GM18907 (cell line): ENCODE data around the gene BCL11B.
"Not testable (repeated sequence)": the region's sequence is repeated elsewhere in the genome, so short reads cannot be mapped to it uniquely, and the experiment has no call there.

ENCODE experiments used
- ATAC-seq: cut with Tn5 transposase; IDR thresholded peaks from one replicate; pipeline ENCODE4 v1.9.1; 2021; ENCODE audit warnings: mild to moderate bottlenecking, moderate library complexity; ENCODE audit not compliant: unreplicated experiment

Gene BCL11B

DNA sequence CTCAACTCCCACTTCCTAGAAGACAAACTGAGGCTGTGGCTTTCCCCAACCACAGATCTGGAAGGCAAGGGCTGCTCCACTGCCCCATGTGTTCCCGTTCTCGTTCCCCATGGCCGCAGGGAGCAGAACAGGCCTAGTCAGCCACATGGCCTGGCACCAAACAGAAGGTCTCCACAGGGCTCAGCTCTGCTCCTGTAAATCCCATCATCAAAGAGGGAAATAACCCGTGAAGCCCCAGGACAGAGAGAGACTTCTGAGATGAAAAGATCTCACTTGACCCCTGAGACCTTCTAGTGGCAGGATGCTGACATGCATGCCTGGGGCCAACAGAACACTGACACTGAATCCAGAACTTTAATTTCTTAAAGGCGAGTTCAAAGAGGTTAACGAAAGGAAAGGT, 68.9 kb downstream of the BCL11B start:
- ATAC-seq, result no peak

DNA sequence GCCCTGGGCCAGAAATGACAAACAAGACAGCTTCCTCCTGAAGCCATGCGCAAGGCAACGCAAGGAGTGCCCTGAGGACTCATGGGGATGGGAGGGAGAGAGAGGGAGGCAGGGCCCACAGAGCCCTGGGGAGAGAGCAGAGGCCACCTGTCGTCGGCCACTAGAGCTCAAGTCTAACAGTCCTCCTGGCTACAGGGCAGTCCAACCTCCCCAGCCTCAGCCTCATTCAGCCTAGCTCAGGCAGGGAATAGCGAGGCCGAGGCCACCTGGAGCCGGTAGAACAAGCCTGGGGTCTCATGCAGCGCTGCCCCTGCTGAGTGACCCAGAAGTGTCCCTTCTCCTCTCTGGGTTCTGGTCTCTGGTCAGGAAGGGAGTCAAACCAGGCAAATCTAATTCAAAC, 69.5 kb downstream of the BCL11B start:
- no peak for ATAC-seq

DNA sequence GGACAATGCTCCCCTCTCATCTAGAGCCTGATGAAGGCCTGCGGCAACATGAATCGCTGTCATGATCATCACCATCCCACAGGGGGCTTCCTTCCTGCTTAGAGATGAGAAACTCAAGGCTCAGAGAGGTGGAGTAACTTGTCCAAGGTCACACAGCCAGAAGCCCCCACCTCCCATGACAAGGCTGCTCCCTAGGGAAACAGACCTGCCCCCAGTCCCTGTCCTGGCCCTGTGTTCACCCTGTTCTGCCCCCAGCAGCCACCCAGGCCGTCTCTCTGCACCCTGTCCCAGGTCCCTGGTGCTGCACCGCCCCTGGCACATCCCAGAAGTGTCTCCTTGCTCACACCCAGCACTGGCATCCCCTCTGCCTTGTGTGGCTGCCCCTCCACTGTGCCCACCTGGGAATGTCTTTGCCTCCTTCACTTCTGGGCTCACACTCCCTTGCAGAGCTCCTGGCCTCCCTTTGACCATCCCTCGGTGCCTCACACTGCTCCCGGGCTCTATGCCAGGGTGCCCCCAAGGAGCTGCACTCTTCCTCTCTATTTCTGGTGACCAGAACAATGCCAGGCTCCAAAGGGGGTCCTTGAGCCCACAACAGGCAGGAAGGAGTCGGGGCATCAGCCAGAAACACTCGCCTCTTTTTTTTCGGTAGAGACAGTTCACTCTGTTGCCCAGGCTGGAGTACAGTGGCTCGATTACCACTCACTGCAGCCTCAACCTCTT, 70.5 kb downstream of the BCL11B start:
- ATAC-seq, result no peak

DNA sequence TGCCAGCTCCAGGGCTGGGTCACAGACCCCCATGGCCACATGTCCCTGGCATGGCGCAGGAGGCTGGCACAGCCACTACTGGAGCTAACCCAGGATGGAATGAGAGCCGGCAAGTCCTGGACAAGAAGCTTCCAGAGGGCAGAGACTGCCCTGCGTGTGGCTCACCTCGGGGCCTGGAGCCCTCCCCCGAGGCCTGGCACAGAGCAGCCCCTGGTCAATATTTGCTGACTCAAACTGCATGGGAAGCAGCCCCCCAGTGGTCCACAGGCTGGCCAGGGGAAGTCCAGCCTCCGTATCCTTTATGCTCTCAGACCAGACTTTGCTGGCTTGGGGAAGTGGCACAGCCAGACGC, 71.4 kb downstream of the BCL11B start:
- ATAC-seq, result no peak

DNA sequence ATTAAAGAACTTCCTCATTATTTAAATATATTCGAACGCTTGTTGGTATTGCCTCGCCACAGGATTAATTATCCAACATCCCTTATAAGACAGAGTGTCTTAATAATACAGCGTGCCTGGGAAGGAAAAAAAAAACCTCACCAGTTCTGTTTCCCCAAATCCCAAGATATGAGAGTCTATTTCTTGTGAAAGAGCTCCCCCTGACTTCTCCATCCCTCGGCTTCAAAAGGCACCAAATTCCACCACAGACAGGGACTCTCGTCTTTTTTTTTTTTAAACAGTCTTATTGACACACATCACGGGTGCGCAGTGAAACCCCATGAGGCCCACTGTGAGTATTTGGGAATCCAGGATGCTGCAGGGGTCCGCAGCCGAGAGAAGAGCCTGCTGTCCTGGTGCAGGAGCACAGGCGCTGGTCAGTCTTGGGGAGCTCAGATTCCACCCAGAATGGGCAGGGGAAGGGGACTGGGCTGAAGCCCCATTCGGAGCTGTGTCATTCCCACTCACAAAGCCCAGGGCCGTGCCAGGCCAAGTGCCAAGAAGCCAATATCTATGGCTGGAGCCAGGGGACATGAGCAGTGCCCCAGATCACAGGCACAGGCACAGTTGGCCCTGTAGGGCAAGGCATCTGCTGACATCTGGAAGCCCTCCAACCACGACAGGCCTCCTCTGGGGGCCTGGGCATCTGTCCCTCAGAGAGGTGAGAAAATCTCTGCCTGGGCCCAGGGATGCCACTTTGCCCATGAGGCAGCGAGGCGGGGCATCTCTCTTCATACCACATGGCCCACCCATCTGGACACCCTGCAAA, 71.9 kb downstream of the BCL11B start:
- no peak for ATAC-seq

DNA sequence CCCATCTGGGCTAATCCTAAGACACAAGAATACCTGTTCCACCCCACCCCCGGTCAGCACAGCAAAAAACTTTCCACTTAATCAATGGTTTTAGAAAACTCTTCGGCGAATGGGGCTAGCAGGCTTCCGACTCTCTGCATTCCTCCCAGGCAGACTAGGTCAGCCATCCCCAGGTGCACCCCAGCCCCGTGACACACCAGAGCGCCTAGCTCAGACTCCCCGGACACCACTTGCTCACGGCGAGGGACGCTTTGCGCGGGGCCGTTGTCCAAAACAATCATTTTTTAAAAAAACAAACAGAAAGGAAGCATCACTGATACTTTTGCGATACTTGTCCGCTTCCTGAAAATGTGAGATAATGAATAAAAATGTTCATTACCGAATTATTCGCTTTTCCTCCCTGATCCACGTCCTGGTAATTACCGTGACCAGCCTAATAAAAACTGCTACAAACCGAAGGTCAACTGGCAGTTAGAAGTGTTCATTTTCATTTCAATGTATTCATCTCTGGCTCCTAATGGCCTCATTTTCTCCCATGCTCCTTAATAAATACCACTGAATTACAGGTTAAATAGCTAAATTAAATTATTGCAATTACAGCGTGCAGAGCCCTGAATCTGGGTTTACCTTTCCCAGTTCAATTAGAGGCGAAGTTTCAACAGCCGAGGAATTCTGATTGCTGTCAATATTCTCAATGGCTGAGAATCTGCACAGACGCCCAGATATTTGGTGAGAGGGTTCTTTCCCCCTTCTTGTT, 73.1 kb downstream of the BCL11B start:
- ATAC-seq, result no peak

DNA sequence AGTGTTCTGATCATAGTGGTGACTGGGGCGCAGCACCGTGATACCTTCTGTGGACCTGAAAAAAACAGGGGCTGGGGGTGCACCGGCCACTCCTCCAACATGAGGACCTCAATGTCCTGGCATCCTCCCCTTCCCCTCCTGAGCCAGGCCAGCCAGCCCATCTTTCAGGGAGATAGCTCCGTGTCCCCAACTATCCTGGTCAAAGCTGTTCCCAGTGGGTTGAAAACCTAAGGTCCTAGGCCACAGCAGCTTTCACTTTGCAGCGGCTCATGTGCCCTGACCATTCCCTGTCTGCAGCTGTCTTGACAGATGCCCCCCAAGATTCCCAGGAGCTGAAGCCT, 75.7 kb downstream of the BCL11B start:
- ATAC-seq, result no peak

DNA sequence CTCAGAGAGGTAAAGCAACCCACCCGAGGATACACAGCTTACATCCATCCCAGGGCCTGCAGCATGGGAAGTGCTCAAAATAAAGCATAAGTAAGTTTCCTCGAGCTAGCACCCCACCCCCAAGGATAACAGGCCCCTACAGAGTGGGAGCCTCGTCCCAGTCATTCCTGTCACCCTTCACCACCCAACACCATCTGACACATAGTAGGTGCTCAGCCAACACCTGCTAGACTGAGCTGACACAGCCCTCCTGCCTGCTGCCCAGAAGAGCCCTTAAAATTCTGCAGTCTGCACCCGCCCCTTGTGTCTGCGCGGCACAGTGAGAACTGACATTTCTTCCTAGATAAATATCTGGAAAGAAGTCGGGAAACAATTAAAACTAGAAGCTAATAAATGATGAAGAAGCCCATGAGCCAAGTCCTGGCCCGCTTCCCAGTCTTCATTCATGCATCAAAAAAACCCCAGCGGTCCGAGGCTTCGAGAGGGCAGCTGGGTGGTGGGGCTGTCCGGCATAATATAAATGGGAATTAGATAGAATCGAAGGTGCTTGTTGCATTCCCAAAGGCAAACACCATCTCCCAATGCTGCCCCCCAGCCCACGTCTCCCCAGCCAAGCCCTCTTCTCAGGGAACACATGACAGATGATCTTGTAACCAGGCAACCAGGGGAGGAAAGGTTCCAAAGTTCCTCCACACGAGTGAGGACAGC, 76.2 kb downstream of the BCL11B start:
- no peak for ATAC-seq

DNA sequence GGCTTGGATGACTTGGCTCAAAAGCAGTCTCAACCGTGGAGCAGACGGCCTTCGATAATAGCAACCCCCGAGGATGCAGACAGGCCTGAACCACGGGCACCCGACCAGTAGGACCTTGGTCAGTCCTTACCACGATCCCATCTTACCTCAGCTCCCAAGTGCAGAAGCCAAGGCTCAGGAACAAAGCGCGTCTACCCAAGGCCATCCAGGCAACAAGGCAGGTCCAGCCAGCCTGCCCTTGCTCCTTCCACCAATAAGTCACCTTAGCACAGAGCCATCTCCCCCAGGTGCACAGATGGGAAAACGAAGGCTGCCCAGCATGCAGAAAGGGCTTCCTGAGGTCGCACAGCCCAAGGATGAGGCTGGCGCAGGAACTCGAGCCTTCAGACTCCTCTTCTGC, 77.3 kb downstream of the BCL11B start:
- ATAC-seq, result no peak

DNA sequence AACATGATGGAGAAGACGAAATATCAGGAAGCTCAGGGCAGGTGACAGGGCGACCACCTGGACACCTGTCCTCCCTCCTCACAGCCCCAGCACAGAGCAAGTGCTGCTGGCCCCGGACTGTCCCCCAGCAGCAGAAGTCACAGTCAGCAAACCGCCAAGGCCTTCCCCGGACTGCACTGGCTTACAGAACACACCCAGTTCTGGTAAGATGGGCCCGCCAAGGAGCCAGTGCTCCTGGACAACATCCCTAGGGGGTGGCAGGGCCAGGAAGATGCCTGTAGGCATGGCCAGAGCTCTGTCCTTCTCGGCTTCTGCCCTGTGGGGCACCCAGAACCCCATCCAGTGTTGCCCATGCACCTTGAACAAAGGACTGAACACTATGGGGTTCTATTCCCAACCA, 77.9 kb downstream of the BCL11B start:
- ATAC-seq, result no peak

DNA sequence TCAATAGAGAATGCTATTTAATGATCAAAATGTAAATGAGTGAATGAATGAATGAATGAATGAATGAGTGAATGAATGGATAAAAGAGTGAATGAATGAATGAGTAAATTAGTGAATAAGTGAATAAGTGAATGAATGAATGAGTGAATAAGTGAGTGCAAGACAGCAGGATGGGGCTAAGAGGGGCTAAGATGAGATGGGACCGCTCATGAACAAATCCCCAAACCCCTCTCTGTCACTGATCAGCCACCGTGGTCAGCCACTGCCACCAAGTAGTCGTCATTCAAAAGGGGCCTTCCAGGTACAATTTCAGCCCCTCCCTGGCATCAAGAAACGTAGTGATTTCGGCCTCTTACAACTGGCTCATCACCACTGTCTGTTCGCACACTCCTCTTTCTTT, 79.2 kb downstream of the BCL11B start:
- no peak for ATAC-seq

DNA sequence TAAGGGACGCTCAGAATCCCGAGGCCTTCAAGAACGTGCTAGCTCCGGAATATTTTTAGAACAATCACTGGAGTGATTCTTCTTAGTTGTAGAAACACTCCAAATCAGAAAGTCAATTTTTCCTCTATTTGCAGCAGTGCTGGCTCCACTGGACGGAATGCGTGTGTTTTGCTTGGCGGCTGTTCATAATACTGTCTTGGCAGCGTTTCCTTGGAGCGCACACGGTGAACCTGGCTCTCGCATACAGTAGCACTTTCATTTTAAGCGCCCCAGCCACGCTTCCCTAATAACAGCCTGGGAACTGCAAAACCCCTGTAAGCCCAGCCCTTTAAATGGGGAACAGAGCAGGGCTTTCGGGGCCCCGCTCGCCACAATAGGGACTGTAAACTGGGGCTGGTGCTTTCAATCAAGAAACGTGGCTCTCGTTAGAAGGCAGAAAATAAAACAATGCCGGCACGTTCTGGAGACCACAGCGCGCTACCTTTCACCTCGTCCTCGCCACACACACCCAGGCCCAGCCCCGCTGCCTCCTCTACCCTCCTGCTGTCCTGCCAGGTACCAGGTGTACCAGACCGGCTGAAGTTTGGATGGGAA, 79.9 kb downstream of the BCL11B start:
- no peak for ATAC-seq

DNA sequence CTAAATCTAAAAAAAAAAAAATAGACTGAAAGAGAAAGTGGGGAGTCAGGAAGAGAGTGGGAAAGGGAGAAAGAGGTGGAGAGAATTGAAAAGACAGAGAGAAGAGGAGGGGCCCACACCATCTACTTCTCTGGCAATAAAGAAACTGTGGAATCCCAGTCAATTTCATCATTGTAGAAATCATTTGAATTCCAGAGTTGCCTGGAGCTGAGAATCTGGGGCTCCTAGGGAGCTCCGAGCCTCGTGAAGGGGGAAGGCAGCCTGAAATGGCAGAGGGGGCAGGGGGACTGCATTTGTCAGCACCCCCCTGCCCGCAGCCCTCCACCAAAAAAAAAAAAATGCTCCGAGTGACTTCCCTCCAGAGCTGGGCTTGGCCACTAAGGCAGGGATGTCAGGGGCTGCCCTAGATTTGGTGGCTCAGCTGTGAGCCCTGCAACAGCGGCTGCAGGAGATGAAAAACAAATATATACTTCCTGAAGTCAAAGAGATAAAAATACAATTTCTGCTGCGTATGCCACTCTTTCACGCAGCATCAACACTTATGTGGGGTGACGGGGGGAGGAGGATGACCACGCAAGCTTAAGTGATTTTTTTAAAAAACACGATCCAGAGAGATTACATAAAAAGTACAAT, 80.5 kb downstream of the BCL11B start:
- ATAC-seq, result no peak

DNA sequence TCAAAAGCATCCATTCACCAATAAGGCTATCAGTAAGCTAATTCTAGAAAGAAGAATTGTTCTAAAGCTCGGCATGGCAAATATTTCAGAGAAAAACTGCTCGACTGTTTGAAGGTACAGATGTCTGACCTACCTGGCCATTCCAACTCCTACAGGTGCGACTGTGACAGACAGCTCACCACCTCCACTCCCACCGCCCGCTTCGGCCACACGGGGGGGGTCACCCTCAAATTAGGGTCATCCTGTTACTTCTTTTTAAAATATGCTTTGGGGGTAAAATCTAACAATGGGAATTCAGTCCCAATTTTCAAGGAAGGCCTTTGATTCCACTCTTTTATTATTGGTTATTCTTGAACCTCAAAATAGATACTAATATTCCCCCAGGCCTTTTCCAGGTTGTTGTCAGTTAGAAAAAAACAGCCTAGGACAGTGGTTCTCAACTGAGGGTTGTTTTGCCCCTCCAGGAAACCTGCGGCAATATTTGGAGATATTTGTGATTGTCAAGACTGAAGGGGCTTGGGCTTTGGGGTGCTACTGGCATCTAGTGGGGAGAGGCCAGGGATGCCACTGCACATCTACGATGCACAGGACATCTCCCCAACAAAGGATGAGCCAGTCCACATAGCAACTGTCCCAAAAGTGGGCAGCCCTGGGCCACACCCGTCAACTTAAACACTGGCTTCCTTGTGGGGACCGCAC, 81.2 kb downstream of the BCL11B start:
- no peak for ATAC-seq

DNA sequence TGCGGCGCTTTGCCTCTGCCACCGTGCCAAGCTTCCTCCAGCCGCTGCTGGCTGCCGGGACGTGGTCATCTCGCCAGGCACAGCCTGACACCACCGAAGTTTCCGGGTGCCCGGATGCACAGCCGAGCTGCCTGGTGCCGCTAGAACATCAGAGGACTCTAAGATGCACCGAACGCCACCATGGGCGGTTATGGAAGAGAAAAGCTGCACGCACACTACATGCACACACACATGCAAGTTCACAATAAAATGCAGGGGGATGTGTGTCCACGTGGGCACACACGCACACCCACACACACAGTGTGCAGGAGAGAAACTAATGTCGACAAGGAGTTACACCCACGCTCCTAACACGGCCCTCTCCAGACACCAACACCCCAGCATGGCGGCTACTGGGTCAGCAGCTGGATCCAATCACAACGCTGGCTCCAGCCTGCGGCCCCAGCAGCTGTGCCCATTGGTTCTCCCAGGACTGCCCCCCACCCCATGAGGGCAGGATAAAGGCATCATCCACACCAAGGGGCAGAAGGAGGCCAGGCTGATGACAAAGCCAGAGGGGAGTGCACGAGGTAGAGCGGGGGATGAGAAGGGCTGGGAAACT, 82.7 kb downstream of the BCL11B start:
- no peak for ATAC-seq

DNA sequence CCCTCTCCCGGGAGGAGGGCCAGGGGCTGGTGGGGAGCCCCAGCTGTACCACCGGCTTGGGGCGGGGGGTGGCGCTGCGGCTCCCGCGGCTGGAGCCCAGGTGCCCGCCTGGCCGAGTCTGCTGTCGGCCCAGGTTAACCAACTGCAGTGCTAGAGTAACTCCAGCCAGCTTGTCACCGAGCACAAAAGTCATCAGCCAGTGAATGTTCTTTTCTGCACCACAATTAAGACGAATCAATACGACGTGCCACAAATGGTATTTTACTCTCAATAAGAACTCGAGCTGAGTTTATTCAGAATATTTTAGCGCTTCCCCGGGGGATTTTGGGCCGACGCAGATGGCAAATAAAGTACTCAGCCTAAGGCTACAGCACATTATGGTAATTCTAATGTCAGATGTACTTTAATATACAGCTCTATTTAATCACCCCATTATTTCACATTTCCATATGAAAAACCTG, 83.2 kb downstream of the BCL11B start:
- ATAC-seq, result no peak

DNA sequence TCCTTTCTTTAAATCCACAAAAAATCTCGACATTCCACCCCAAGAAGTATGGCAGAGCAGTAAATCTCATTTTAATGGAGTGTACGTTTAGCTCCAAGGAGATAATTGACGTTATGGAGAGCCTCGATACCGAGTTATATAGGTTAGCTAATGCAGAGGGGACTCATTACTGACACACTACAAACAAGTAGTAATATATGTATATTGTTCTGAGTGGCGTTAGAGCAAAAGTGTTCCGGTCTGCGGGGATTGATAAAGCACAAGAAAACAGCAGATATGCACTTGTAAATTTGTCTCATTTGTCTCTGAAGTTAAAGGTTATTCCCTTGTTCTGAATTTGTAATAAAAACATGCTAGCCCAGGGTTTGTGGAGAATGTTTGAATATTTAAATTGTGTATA, 84.1 kb downstream of the BCL11B start:
- no peak for ATAC-seq

DNA sequence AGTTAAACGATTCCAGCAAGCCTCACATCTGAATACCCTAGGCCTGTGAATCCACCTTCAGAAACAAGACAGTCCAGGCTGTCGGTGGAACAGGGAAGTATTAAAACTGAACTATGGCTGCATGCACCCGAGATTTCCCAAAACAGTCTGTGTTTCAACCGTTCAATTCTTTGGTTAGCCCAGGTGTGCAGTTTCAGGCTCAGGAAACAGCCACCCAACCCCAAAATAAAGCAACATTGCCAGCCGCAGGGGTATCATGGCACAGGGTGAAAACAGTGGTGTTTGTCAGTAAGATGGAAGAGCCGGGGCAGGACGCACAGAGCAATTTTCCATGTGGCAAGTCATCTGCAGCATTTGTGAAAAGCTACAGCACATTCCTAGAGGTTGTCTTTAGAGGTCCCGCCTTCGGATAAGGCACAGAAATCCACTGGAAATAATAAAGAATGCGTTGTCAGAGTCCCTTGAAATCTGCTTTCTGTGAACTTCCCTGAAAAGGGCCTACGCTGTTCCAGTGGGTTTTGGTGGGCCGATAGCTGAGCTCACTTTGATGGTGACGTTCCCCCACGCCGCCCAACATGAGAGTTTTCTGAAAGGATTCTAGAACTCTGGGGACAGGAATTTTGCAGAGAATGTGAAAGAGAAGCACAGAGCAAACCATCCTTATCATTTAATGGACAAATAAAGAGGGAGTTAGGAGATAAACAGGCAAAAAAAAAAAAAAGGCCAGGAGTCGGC, 84.9 kb downstream of the BCL11B start:
- ATAC-seq, result no peak

DNA sequence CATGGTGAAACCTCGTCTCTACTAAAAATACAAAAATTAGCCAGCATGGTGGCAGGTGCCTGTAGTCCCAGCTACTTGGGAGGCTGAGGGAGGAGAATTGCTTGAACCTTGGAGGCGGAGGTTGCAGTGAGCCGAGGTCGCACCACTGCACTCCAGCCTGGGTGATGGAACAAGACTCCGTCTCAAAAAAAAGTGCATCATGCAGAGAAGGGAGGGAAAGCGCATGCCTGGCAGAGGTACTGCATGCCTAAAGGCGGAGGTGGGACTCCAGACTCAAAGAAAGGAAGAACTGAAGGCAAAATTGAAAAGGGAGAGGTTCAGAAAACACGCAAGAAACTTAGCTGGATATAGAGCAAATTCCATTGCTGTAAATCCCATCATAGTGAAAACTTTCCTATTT, 85.7 kb downstream of the BCL11B start:
- not testable (repeated sequence) for ATAC-seq
